Measurements from ENCODE around the gene CEBPB. TPM values are rescaled to one million over a fixed set of nuclear protein-coding genes. Genes with fewer than 3 reads are reported as not detected.
A peak's percentile ranks its signal among the peaks of the same experiment; 100 is the strongest.

Gene CEBPB
- total and polyA plus RNA-seq, 4 donors: 19.7 to 61.8 (median 29.2) TPM

- H3K36me3 ChIP-seq (ENCODE audit: control insufficient read depth in 4 of 4, insufficient read depth in 3 of 4, low read depth in 1 of 4, low read length in 3 of 4): peaks cover 0 to 2% (median 0%) of the 10 kb centered on the region in 4 donors
- no peak for DNase-seq (ENCODE audit: low spot score)
- no peaks in the 10 kb centered on the region for H3K9me3 ChIP-seq (ENCODE audit: control insufficient read depth in 4 of 4, low read length in 3 of 4)
- peak overlapping the region in 1 of 2 donors; percentile 56 for H3K9ac ChIP-seq (ENCODE audit: low read depth in 1 of 2, low read length in 2 of 2)
- no peak for TF ChIP-seq REST (IDR thresholded peaks at IDR 0.05)
- TF ChIP-seq YY1 (IDR thresholded peaks at IDR 0.05): peak; percentile 7
- no peaks in the 10 kb centered on the region for H3K27me3 ChIP-seq (ENCODE audit: control insufficient read depth in 4 of 4, insufficient read depth in 4 of 4, low read length in 3 of 4)
- peaks cover 0 to 34% (median 24%) of the 10 kb centered on the region in 4 donors for H3K4me1 ChIP-seq (ENCODE audit: control insufficient read depth in 4 of 4, insufficient read depth in 4 of 4, low read length in 3 of 4)
- H3K27ac ChIP-seq (ENCODE audit: low read depth in 1 of 2, low read length in 2 of 2): peak overlapping the region; percentile 79 to 98
- H3K4me3 ChIP-seq (ENCODE audit: low read depth in 1 of 3, low read length in 3 of 3): no peak overlapping the region
- WGBS: 48% methylated on average over 8 of the region's 8 CpGs
These were observed 3.6 kb upstream of the CEBPB start for GRCh38 chr20:50186987-50187402.

DNA sequence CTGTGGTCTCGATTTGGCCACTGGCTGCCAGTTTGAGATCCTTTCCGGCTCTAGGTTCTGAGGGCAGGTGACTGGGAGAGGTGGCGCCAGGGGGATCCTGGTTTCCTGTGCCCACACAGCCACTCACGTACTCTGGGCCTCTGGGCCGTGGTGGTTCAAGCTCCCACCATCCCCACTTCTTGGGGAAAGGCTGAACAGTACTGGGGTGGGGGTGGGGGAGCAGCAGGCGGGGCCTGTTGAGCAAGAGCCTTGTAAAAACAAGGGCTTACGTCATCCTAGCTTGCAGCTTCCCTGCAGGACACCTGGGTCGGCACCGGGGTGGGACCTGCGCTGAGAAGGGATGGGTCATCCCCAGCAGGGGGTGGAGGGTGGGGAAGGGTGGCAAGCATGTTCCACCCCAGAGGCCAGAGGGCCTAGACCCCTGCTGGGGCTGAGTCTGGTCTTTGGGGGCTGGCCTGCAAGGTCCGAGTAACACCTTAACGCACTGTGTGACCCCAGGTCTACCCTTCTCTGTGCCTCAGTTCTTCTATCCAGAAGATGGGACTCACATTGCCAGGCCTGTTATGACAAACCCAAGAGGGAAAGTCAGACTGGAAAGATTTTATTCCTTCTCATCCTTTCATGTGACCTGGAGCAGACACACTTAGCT is 3.1 kb upstream of the CEBPB start:
- Histone ChIP-seq H3K27ac (ENCODE audit: low read depth in 1 of 2, low read length in 2 of 2) (peak overlapping the region; percentile 79 to 98), H3K4me1 (ENCODE audit: control insufficient read depth in 4 of 4, insufficient read depth in 4 of 4, low read length in 3 of 4) (peaks cover 0 to 34% (median 24%) of the 10 kb centered on the region in 4 donors), H3K9ac (ENCODE audit: low read depth in 1 of 2, low read length in 2 of 2) (peak overlapping the region; percentile 17 to 61), H3K9me3 (ENCODE audit: control insufficient read depth in 4 of 4, low read length in 3 of 4) (no peaks in the 10 kb centered on the region), H3K36me3 (ENCODE audit: control insufficient read depth in 4 of 4, insufficient read depth in 3 of 4, low read depth in 1 of 4, low read length in 3 of 4) (peaks cover 0 to 2% (median 0%) of the 10 kb centered on the region in 4 donors), H3K27me3 (ENCODE audit: control insufficient read depth in 4 of 4, insufficient read depth in 4 of 4, low read length in 3 of 4) (no peaks in the 10 kb centered on the region), H3K4me3 (ENCODE audit: low read depth in 1 of 3, low read length in 3 of 3) (no peak overlapping the region)
- peak; percentile 65 for DNase-seq (ENCODE audit: low spot score)
- WGBS: 42% methylated on average over 12 of the region's 12 CpGs
- TF ChIP-seq YY1 (IDR thresholded peaks at IDR 0.05) (peak; percentile 12), RXRA (IDR thresholded peaks at IDR 0.05) (peak; percentile 37 to 64), MAX (IDR thresholded peaks at IDR 0.05) (peak; percentile 15), GABPA (IDR thresholded peaks at IDR 0.05 in 1 of 2, conservative IDR thresholded peaks at IDR 0.05 in 1 of 2) (no peak), JUND (IDR thresholded peaks at IDR 0.05) (peak; percentile 43 to 71), RAD21 (IDR thresholded peaks at IDR 0.05) (peak in 1 of 2 donors; percentile 20), SP1 (IDR thresholded peaks at IDR 0.05) (peak; percentile 23), REST (IDR thresholded peaks at IDR 0.05) (no peak), NR2F2 (IDR thresholded peaks at IDR 0.05) (no peak), TAF1 (conservative IDR thresholded peaks at IDR 0.05) (no peak), FOXA1 (IDR thresholded peaks at IDR 0.05) (no peak), ATF3 (IDR thresholded peaks at IDR 0.05) (peak; percentile 54), FOXA2 (IDR thresholded peaks at IDR 0.05) (no peak), EGR1 (IDR thresholded peaks at IDR 0.05; ENCODE audit: low read depth in 2 of 2) (no peak), HNF4G (IDR thresholded peaks at IDR 0.05) (no peak), HNF4A (conservative IDR thresholded peaks at IDR 0.05) (peak in 1 of 2 donors; percentile 51)
- TF ChIP-seq, protein P1, sequence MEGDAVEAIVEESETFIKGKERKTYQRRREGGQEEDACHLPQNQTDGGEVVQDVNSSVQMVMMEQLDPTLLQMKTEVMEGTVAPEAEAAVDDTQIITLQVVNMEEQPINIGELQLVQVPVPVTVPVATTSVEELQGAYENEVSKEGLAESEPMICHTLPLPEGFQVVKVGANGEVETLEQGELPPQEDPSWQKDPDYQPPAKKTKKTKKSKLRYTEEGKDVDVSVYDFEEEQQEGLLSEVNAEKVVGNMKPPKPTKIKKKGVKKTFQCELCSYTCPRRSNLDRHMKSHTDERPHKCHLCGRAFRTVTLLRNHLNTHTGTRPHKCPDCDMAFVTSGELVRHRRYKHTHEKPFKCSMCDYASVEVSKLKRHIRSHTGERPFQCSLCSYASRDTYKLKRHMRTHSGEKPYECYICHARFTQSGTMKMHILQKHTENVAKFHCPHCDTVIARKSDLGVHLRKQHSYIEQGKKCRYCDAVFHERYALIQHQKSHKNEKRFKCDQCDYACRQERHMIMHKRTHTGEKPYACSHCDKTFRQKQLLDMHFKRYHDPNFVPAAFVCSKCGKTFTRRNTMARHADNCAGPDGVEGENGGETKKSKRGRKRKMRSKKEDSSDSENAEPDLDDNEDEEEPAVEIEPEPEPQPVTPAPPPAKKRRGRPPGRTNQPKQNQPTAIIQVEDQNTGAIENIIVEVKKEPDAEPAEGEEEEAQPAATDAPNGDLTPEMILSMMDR (IDR thresholded peaks at IDR 0.05; ENCODE audit: low read depth, low read length, missing input control): no peak
- TF ChIP-seq, protein P2, sequence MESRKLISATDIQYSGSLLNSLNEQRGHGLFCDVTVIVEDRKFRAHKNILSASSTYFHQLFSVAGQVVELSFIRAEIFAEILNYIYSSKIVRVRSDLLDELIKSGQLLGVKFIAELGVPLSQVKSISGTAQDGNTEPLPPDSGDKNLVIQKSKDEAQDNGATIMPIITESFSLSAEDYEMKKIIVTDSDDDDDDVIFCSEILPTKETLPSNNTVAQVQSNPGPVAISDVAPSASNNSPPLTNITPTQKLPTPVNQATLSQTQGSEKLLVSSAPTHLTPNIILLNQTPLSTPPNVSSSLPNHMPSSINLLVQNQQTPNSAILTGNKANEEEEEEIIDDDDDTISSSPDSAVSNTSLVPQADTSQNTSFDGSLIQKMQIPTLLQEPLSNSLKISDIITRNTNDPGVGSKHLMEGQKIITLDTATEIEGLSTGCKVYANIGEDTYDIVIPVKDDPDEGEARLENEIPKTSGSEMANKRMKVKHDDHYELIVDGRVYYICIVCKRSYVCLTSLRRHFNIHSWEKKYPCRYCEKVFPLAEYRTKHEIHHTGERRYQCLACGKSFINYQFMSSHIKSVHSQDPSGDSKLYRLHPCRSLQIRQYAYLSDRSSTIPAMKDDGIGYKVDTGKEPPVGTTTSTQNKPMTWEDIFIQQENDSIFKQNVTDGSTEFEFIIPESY (IDR thresholded peaks at IDR 0.05): peak; percentile 30

Measured in liver (tissue), 9 donors.